HepG2 (cell line): ENCODE results near the gene IL21R.

Source experiments
- HDAC1 ChIP-seq: sonication (generic); formaldehyde crosslinking; IDR thresholded peaks from 2 replicates; pipeline ENCODE4 v1.5.1; 2020; ENCODE audit warnings: mild to moderate bottlenecking, missing genetic modification reagents
- ISX ChIP-seq: sonication (generic); formaldehyde crosslinking; conservative IDR thresholded peaks from 2 replicates; pipeline ENCODE4 v1.5.0; 2020; ENCODE audit warnings: missing genetic modification reagents
- MED8 ChIP-seq: sonication (generic); formaldehyde crosslinking; IDR thresholded peaks from 2 replicates; pipeline ENCODE4 v1.8.1; 2023; ENCODE audit warnings: mild to moderate bottlenecking, missing genetic modification reagents; ENCODE audit not compliant: insufficient replicate concordance
- MEIS2 ChIP-seq: sonication (generic); formaldehyde crosslinking; IDR thresholded peaks from 2 replicates; pipeline ENCODE4 v1.9.0; 2021; ENCODE audit warnings: mild to moderate bottlenecking, missing genetic modification reagents
- RARG ChIP-seq: sonication (generic); formaldehyde crosslinking; IDR thresholded peaks from 2 replicates; pipeline ENCODE4 v1.4.0; 2020; ENCODE audit warnings: low read depth, mild to moderate bottlenecking, missing genetic modification reagents
- RFX5 ChIP-seq: IDR thresholded peaks from 2 replicates; pipeline ENCODE4 v1.6.1; 2011; ENCODE audit warnings: low read depth, low read length, improper control_type of control experiment
- SMARCC2 ChIP-seq: fragments of 450-650 bp; IDR thresholded peaks from 2 replicates; pipeline ENCODE4 v1.6.1; 2017; ENCODE audit warnings: antibody characterized with exemption, mild to moderate bottlenecking
- SMC3 ChIP-seq: IDR thresholded peaks from 2 replicates; pipeline ENCODE4 v1.6.1; 2011; ENCODE audit warnings: low read length, improper control_type of control experiment
- ZNF121 ChIP-seq: sonication (generic); formaldehyde crosslinking; IDR thresholded peaks from 2 replicates; pipeline ENCODE4 v1.5.0; 2020; ENCODE audit warnings: mild to moderate bottlenecking, missing genetic modification reagents
- TF ChIP-seq, protein P1 (sequence below): sonication (generic); formaldehyde crosslinking; IDR thresholded peaks from 2 replicates; pipeline ENCODE4 v1.5.0; 2020; ENCODE audit warnings: mild to moderate bottlenecking, missing genetic modification reagents
- TF ChIP-seq, protein P2 (sequence below): sonication (generic); formaldehyde crosslinking; IDR thresholded peaks from 2 replicates; pipeline ENCODE4 v1.5.0; 2020; ENCODE audit warnings: mild to moderate bottlenecking, missing genetic modification reagents, moderate library complexity

GRCh38 chr16:27444470-27444869 lies 42.5 kb downstream of the IL21R start:
- TF ChIP-seq MED8 (CRISPR knock-in tag) (no peak), SMARCC2 (no peak), HDAC1 (CRISPR knock-in tag) (no peak), ISX (no peak), ZNF121 (CRISPR knock-in tag) (no peak), RFX5 (no peak), RARG (no peak), MEIS2 (CRISPR knock-in tag) (no peak), SMC3 (no peak)
- TF ChIP-seq, protein P1, sequence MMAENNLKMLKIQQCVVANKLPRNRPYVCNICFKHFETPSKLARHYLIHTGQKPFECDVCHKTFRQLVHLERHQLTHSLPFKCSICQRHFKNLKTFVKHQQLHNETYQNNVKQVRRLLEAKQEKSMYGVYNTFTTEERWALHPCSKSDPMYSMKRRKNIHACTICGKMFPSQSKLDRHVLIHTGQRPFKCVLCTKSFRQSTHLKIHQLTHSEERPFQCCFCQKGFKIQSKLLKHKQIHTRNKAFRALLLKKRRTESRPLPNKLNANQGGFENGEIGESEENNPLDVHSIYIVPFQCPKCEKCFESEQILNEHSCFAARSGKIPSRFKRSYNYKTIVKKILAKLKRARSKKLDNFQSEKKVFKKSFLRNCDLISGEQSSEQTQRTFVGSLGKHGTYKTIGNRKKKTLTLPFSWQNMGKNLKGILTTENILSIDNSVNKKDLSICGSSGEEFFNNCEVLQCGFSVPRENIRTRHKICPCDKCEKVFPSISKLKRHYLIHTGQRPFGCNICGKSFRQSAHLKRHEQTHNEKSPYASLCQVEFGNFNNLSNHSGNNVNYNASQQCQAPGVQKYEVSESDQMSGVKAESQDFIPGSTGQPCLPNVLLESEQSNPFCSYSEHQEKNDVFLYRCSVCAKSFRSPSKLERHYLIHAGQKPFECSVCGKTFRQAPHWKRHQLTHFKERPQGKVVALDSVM (CRISPR knock-in tag): no peak
- TF ChIP-seq, protein P2, sequence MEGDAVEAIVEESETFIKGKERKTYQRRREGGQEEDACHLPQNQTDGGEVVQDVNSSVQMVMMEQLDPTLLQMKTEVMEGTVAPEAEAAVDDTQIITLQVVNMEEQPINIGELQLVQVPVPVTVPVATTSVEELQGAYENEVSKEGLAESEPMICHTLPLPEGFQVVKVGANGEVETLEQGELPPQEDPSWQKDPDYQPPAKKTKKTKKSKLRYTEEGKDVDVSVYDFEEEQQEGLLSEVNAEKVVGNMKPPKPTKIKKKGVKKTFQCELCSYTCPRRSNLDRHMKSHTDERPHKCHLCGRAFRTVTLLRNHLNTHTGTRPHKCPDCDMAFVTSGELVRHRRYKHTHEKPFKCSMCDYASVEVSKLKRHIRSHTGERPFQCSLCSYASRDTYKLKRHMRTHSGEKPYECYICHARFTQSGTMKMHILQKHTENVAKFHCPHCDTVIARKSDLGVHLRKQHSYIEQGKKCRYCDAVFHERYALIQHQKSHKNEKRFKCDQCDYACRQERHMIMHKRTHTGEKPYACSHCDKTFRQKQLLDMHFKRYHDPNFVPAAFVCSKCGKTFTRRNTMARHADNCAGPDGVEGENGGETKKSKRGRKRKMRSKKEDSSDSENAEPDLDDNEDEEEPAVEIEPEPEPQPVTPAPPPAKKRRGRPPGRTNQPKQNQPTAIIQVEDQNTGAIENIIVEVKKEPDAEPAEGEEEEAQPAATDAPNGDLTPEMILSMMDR: no peak
